K562 (cell line): ENCODE results near the gene PEX5. TPM values are rescaled to one million over a fixed set of nuclear protein-coding genes. Genes with fewer than 3 reads are reported as not detected.

Experiments used
- ATAC-seq: fragments of 200-7000 bp; cut with Tn5 transposase; 3 replicates; pipeline ENCODE4 v1.9.1; 2020; ENCODE audit warnings: moderate library complexity
- BruUV-seq: library from RNA; stranded (reverse); fragments of 400-500 nt; replicated peaks from 2 replicates; lab custom pipeline; 2021; lab: Mats Ljungman, UMichigan
- CTCF ChIA-PET: fragments of 300-600 bp; formaldehyde crosslinking; extraction: SDS; loops from one replicate; lab custom pipeline; 2021; ENCODE audit warnings: low intra/inter-chr PET ratio; lab: Yijun Ruan, JAX
- POLR2A ChIA-PET: fragments of 300-600, 350-650 bp; sonication (Branson Sonifier 250); formaldehyde crosslinking; extraction: SDS; loops from one replicate; lab custom pipeline; 2021; ENCODE audit warnings: antibody characterized with exemption, inconsistent platforms; lab: Yijun Ruan, JAX
- DNase-seq, 4 experiments: peaks; one replicate each; pipeline versions ENCODE4 v3.0.0 to v3.0.0-alpha.2; 2011 to 2018; ENCODE audit warnings: low spot score in 3 of 4, mixed read lengths in 3 of 4; ENCODE audit errors: extremely low read depth in 1 of 4
- FAIRE-seq: peaks from 2 replicates; lab custom pipeline; 2011; peaks lifted over from hg19 to GRCh38; lab: Jason Lieb, UNC
- H2AFZ ChIP-seq: 2 replicates; pipeline ENCODE4 v1.6.0; 2011; ENCODE audit warnings: low read depth, low read length, control low read depth, inconsistent platforms
- H3K27ac ChIP-seq: fragments of 200-600 bp; 3 replicates; pipeline ENCODE4 v1.8.0; 2011; ENCODE audit warnings: low read depth, mild to moderate bottlenecking, control low read depth, inconsistent platforms, low read length, moderate library complexity, mixed read lengths; ENCODE audit errors: extremely low read depth
- H3K27me3 ChIP-seq, 2 experiments: fragments of 300-600 bp in 1 of 2; 2 replicates in 1 of 2; 3 replicates in 1 of 2; pipeline versions ENCODE4 v1.6.0 to v1.8.0; 2011; ENCODE audit warnings: inconsistent platforms in 2 of 2, low read length in 2 of 2, mild to moderate bottlenecking in 1 of 2, mixed read lengths in 1 of 2, moderate library complexity in 1 of 2; ENCODE audit not compliant: control insufficient read depth in 2 of 2, insufficient read depth in 2 of 2
- H3K36me3 ChIP-seq: fragments of 300-600 bp; 3 replicates; pipeline ENCODE4 v1.8.0; 2011; ENCODE audit warnings: mild to moderate bottlenecking, low read length, inconsistent platforms; ENCODE audit not compliant: control insufficient read depth, insufficient read depth
- H3K4me1 ChIP-seq, 2 experiments: fragments of 200-600 bp in 1 of 2; replicated peaks in 1 of 2; 2 replicates in 1 of 2; 3 replicates in 1 of 2; pipeline versions ENCODE4 v1.5.1 to v1.8.0; 2011; ENCODE audit warnings: inconsistent platforms in 2 of 2, low read length in 2 of 2, mild to moderate bottlenecking in 1 of 2, mixed read lengths in 1 of 2, moderate library complexity in 1 of 2; ENCODE audit not compliant: control insufficient read depth in 2 of 2, insufficient read depth in 2 of 2
- H3K4me2 ChIP-seq: 2 replicates; pipeline ENCODE4 v1.6.1; 2011; ENCODE audit warnings: low read length, control low read depth, inconsistent platforms, mixed read lengths; ENCODE audit not compliant: insufficient read depth
- H3K4me3 ChIP-seq: fragments of 200-600 bp; sonication (generic), shearing (Covaris generic); 2 replicates; pipeline ENCODE4 v1.5.1; 2016; ENCODE audit warnings: control low read depth, inconsistent platforms
- H3K79me2 ChIP-seq: fragments of 200-600 bp; 3 replicates; pipeline ENCODE4 v1.8.0; 2011; ENCODE audit warnings: low read length, inconsistent platforms; ENCODE audit not compliant: control insufficient read depth, insufficient read depth
- H3K9ac ChIP-seq, 2 experiments: 2 replicates each; pipeline versions ENCODE4 v1.6.0 to v1.6.1; 2011; ENCODE audit warnings: low read depth in 2 of 2, low read length in 2 of 2, control low read depth in 1 of 2, inconsistent platforms in 1 of 2, mild to moderate bottlenecking in 1 of 2, mixed read lengths in 1 of 2; ENCODE audit not compliant: insufficient read depth in 1 of 2
- H3K9me1 ChIP-seq: one replicate; pipeline ENCODE4 v1.6.0; 2011; ENCODE audit warnings: inconsistent platforms, mild to moderate bottlenecking, low read length, moderate library complexity; ENCODE audit not compliant: control insufficient read depth, insufficient read depth
- H3K9me3 ChIP-seq: replicated peaks from 2 replicates; pipeline ENCODE4 v1.5.1; 2011; ENCODE audit warnings: low read depth, low read length, inconsistent platforms; ENCODE audit not compliant: control insufficient read depth, insufficient read depth
- H4K20me1 ChIP-seq: replicated peaks from 2 replicates; pipeline ENCODE4 v1.6.1; 2011; ENCODE audit warnings: low read length, inconsistent platforms, mixed read lengths; ENCODE audit not compliant: control insufficient read depth, insufficient read depth
- MBD2 ChIP-seq: sonication (generic); IDR thresholded peaks from 2 replicates; pipeline ENCODE4 v1.6.1; 2016; ENCODE audit warnings: low read depth, borderline replicate concordance
- NFE2L1 ChIP-seq: fragments of 450-650 bp; IDR thresholded peaks from 2 replicates; pipeline ENCODE4 v1.6.1; 2016; ENCODE audit warnings: missing genetic modification characterization, low read depth, mild to moderate bottlenecking, missing compliant biosample characterization, moderate library complexity, borderline replicate concordance
- NR3C1 ChIP-seq: sonication (generic); formaldehyde crosslinking; IDR thresholded peaks from 2 replicates; pipeline ENCODE4 v1.8.1; 2022; ENCODE audit warnings: missing genetic modification reagents
- PCBP2 ChIP-seq: fragments of 200-400 bp; formaldehyde crosslinking; IDR thresholded peaks from 2 replicates; pipeline ENCODE4 v1.6.1; 2018; ENCODE audit warnings: low read length, low read depth, mild to moderate bottlenecking, moderate library complexity; ENCODE audit not compliant: poor library complexity, severe bottlenecking
- SIX5 ChIP-seq, 2 experiments: IDR thresholded peaks; 2 replicates each; pipeline ENCODE4 v1.6.1; 2011; ENCODE audit warnings: low read length in 2 of 2, borderline replicate concordance in 1 of 2, low read depth in 1 of 2, mild to moderate bottlenecking in 1 of 2, moderate library complexity in 1 of 2; ENCODE audit not compliant: insufficient read depth in 1 of 2
- SMAD2 ChIP-seq: fragments of 150-350 bp; IDR thresholded peaks from 2 replicates; pipeline ENCODE4 v1.6.1; 2014; ENCODE audit warnings: low read depth, mild to moderate bottlenecking, low read length
- TRIM28 ChIP-seq: fragments of 450-650 bp; IDR thresholded peaks from 2 replicates; pipeline ENCODE4 v1.6.1; 2017
- TSC22D4 ChIP-seq: fragments of 450-650 bp; IDR thresholded peaks from 2 replicates; pipeline ENCODE4 v1.6.1; 2016; ENCODE audit warnings: missing genetic modification characterization, missing biosample characterization, control low read depth
- ZNF23 ChIP-seq: fragments of 250-450 bp; sonication (Bioruptor Pico); IDR thresholded peaks from 2 replicates; pipeline ENCODE4 v1.4.0; 2020; ENCODE audit warnings: mild to moderate bottlenecking
- WGBS: fragments of 100-300 bp; shearing (Covaris generic); methylation state at CpG from one replicate; pipeline ENCODE4 v1.1.6; 2016; ENCODE audit warnings: low coverage, mixed read lengths; ENCODE audit not compliant: insufficient coverage; ENCODE audit errors: missing lambda C conversion rate; 5-methylcytosine and 5-hydroxymethylcytosine counted together
- in situ Hi-C: fragments of 300-500 bp; cut with MboI; formaldehyde crosslinking; loops from 4 replicates; pipeline ENCODE4 v1.15.0; 2018; ENCODE audit warnings: inconsistent platforms, mixed read lengths
- intact Hi-C: fragments of 100-400 bp; cut with micrococcal nuclease; formaldehyde crosslinking; loops from 2 replicates; pipeline ENCODE4 v1.14.2; 2022
- polyA plus RNA-seq, 8 experiments: library from polyadenylated mRNA; depleted of rRNA in 4 of 8; stranded (reverse) in 5 of 8; unstranded in 3 of 8; fragments of >200 nt; fragmentation: Nextera tagmentation in 2 of 8; fragmentation: Illumina TruSeq in 1 of 8; extraction: Ambion mirVana in 2 of 8; extraction: Trizol in 1 of 8; gene quantifications; 2 replicates each; pipeline versions ENCODE4 v1.2.1 to v1.2.3, GENCODE V29; 2011 to 2014; ENCODE audit warnings: inconsistent platforms in 1 of 8, missing spikeins in 1 of 8
- total RNA-seq, 7 experiments: library from RNA; depleted of rRNA in 6 of 7; stranded (reverse); fragments of >200 nt in 6 of 7; fragmentation: Illumina TruSeq in 2 of 7; extraction: Trizol in 2 of 7; gene quantifications; 2 replicates each; pipeline versions ENCODE4 v1.2.1 to v1.2.3, GENCODE V29; 2011 to 2021; ENCODE audit warnings: low replicate concordance in 1 of 7
- TF ChIP-seq, protein P1 (sequence below): fragments of 200-800 bp; sonication (Bioruptor generic); IDR thresholded peaks from 2 replicates; pipeline ENCODE4 v1.6.1; 2016; ENCODE audit warnings: missing genetic modification characterization, missing compliant biosample characterization
- TF ChIP-seq, protein P2 (sequence below): fragments of 450-650 bp; IDR thresholded peaks from 2 replicates; pipeline ENCODE4 v1.6.1; 2018; ENCODE audit not compliant: partially characterized antibody
- TF ChIP-seq, protein P3 (sequence below): fragments of 450-650 bp; IDR thresholded peaks from 2 replicates; pipeline ENCODE4 v1.7.0; 2016; ENCODE audit warnings: borderline replicate concordance

Gene PEX5
- total and polyA plus RNA-seq, 9 of the 15 experiments (the other 6 are each of a cell fraction or from before 2014, with no cell fraction given), result 1.4 to 26.1 (median 14.0) TPM

DNA sequence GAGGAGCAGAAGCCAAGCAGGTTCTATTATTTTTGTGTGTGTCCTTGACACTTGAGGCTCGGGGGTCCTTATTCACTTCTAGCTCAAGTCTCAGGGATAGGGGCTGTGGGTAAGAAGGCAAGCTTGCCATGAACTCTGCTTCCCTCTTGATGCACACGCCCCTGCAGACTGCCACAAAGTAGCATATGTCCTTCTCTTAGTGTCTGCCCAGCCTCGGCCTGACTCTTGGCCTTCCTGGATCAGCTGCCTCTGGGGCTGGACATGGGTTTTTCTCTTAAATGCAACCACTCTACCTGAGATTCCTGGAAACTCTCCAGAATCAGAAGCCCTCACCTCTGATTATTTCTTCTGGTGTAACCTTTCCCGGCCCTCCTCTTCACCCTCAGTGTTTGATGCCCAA, 28.2 kb upstream of the PEX5 start:
- 8% methylated on average over 3 of the region's 4 CpGs for WGBS
- Histone ChIP-seq H3K9ac (no peak overlapping the region), H4K20me1 (no peaks in the 10 kb centered on the region), H3K4me1 (peaks cover 0 to 7% of the 10 kb centered on the region in 2 experiments; a peak in 2 of 5 replicates), H3K4me2 (no peak overlapping the region), H2AFZ (no peak overlapping the region), H3K27me3 (no peaks in the 10 kb centered on the region; a peak in 1 of 5 replicates), H3K36me3 (no peaks in the 10 kb centered on the region), H3K9me1 (no peaks in the 10 kb centered on the region), H3K4me3 (no peak overlapping the region), H3K79me2 (no peaks in the 10 kb centered on the region), H3K27ac (no peak overlapping the region), H3K9me3 (no peaks in the 10 kb centered on the region)
- intact Hi-C loops (no loop called here), in situ Hi-C loops (no loop called here)
- FAIRE-seq, result no peak
- POLR2A ChIA-PET, result interaction anchor here (1.4 kb wide), 1 partner anchor 11 kb away, joined by 3 read pairs; no protein-coding TSS in a partner anchor
- CTCF ChIA-PET, result no interaction called here
- no peak for ATAC-seq
- DNase-seq, result no peak
- no TSS peak for BruUV-seq
- TF ChIP-seq PCBP2 (no peak), SMAD2 (no peak), TRIM28 (no peak), NR3C1 (CRISPR knock-in tag) (no peak), SIX5 (IDR thresholded peaks at IDR 0.05; ENCODE audit: borderline replicate concordance in 1 of 2, insufficient read depth in 1 of 2, low read depth in 1 of 2, low read length in 2 of 2) (no peak), ZNF23 (CRISPR knock-in tag) (no peak), TSC22D4 (tag) (no peak), NFE2L1 (tag) (no peak), MBD2 (no peak)
- TF ChIP-seq, protein P1, sequence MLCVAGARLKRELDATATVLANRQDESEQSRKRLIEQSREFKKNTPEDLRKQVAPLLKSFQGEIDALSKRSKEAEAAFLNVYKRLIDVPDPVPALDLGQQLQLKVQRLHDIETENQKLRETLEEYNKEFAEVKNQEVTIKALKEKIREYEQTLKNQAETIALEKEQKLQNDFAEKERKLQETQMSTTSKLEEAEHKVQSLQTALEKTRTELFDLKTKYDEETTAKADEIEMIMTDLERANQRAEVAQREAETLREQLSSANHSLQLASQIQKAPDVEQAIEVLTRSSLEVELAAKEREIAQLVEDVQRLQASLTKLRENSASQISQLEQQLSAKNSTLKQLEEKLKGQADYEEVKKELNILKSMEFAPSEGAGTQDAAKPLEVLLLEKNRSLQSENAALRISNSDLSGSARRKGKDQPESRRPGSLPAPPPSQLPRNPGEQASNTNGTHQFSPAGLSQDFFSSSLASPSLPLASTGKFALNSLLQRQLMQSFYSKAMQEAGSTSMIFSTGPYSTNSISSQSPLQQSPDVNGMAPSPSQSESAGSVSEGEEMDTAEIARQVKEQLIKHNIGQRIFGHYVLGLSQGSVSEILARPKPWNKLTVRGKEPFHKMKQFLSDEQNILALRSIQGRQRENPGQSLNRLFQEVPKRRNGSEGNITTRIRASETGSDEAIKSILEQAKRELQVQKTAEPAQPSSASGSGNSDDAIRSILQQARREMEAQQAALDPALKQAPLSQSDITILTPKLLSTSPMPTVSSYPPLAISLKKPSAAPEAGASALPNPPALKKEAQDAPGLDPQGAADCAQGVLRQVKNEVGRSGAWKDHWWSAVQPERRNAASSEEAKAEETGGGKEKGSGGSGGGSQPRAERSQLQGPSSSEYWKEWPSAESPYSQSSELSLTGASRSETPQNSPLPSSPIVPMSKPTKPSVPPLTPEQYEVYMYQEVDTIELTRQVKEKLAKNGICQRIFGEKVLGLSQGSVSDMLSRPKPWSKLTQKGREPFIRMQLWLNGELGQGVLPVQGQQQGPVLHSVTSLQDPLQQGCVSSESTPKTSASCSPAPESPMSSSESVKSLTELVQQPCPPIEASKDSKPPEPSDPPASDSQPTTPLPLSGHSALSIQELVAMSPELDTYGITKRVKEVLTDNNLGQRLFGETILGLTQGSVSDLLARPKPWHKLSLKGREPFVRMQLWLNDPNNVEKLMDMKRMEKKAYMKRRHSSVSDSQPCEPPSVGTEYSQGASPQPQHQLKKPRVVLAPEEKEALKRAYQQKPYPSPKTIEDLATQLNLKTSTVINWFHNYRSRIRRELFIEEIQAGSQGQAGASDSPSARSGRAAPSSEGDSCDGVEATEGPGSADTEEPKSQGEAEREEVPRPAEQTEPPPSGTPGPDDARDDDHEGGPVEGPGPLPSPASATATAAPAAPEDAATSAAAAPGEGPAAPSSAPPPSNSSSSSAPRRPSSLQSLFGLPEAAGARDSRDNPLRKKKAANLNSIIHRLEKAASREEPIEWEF (CRISPR knock-in tag), result no peak
- TF ChIP-seq, protein P2, sequence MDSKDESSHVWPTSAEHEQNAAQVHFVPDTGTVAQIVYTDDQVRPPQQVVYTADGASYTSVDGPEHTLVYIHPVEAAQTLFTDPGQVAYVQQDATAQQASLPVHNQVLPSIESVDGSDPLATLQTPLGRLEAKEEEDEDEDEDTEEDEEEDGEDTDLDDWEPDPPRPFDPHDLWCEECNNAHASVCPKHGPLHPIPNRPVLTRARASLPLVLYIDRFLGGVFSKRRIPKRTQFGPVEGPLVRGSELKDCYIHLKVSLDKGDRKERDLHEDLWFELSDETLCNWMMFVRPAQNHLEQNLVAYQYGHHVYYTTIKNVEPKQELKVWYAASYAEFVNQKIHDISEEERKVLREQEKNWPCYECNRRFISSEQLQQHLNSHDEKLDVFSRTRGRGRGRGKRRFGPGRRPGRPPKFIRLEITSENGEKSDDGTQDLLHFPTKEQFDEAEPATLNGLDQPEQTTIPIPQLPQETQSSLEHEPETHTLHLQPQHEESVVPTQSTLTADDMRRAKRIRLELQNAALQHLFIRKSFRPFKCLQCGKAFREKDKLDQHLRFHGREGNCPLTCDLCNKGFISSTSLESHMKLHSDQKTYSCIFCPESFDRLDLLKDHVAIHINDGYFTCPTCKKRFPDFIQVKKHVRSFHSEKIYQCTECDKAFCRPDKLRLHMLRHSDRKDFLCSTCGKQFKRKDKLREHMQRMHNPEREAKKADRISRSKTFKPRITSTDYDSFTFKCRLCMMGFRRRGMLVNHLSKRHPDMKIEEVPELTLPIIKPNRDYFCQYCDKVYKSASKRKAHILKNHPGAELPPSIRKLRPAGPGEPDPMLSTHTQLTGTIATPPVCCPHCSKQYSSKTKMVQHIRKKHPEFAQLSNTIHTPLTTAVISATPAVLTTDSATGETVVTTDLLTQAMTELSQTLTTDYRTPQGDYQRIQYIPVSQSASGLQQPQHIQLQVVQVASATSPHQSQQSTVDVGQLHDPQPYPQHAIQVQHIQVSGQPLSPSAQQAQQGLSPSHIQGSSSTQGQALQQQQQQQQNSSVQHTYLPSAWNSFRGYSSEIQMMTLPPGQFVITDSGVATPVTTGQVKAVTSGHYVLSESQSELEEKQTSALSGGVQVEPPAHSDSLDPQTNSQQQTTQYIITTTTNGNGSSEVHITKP, result no peak
- TF ChIP-seq, protein P3, sequence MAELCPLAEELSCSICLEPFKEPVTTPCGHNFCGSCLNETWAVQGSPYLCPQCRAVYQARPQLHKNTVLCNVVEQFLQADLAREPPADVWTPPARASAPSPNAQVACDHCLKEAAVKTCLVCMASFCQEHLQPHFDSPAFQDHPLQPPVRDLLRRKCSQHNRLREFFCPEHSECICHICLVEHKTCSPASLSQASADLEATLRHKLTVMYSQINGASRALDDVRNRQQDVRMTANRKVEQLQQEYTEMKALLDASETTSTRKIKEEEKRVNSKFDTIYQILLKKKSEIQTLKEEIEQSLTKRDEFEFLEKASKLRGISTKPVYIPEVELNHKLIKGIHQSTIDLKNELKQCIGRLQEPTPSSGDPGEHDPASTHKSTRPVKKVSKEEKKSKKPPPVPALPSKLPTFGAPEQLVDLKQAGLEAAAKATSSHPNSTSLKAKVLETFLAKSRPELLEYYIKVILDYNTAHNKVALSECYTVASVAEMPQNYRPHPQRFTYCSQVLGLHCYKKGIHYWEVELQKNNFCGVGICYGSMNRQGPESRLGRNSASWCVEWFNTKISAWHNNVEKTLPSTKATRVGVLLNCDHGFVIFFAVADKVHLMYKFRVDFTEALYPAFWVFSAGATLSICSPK, result no peak
